Measurements from ENCODE around the gene SLC35A2.
A peak's percentile ranks its signal among the peaks of the same experiment; 100 is the strongest.

SLC35A2 gene

GRCh38 chrX:48927123-48927522, 15.7 kb upstream of the SLC35A2 start:
- FAIRE-seq: no peak

GRCh38 chrX:48924270-48924669, 12.8 kb upstream of the SLC35A2 start:
- no peak for FAIRE-seq

- FAIRE-seq: no peak
Measured at GRCh38 chrX:48923771-48924170, 12.3 kb upstream of the SLC35A2 start.

GRCh38 chrX:48920718-48921104, 9.3 kb upstream of the SLC35A2 start:
- FAIRE-seq: no peak

- no peak for FAIRE-seq
Measured at GRCh38 chrX:48919947-48920717, 8.7 kb upstream of the SLC35A2 start.

GRCh38 chrX:48919360-48919841, 8.0 kb upstream of the SLC35A2 start:
- FAIRE-seq: no peak

GRCh38 chrX:48918643-48919340, 7.3 kb upstream of the SLC35A2 start, which contains the start of gene PIM2:
TSS of gene PIM2 (minus strand) at chrX:48919024. CDS start at chrX:48918834, 190 bp downstream.
- FAIRE-seq: no peak

GRCh38 chrX:48918301-48918642, 6.8 kb upstream of the SLC35A2 start:
- FAIRE-seq: no peak

- FAIRE-seq: peak; percentile 79
Measured at GRCh38 chrX:48917139-48918001, 5.9 kb upstream of the SLC35A2 start.

- no peak for FAIRE-seq
Measured at GRCh38 chrX:48914593-48915493, 3.4 kb upstream of the SLC35A2 start.

- no peak for FAIRE-seq
Measured at GRCh38 chrX:48913605-48914366, 2.3 kb upstream of the SLC35A2 start.

- FAIRE-seq: no peak
Measured at GRCh38 chrX:48910926-48911411, 477 bp downstream of the SLC35A2 start.

- no peak for FAIRE-seq
Measured at GRCh38 chrX:48909703-48910294, 1.6 kb downstream of the SLC35A2 start.

- no peak for FAIRE-seq
Measured at GRCh38 chrX:48908600-48908999, 2.8 kb downstream of the SLC35A2 start.

- FAIRE-seq: no peak
Measured at GRCh38 chrX:48905090-48905790, 6.2 kb downstream of the SLC35A2 start.

- FAIRE-seq: no peak
Measured at GRCh38 chrX:48904626-48905025, 6.8 kb downstream of the SLC35A2 start.

GRCh38 chrX:48904180-48904579, 7.3 kb downstream of the SLC35A2 start:
- no peak for FAIRE-seq

GRCh38 chrX:48903290-48903689, 8.2 kb downstream of the SLC35A2 start:
- no peak for FAIRE-seq

GRCh38 chrX:48902776-48903175, 8.7 kb downstream of the SLC35A2 start:
- FAIRE-seq: no peak

GRCh38 chrX:48902135-48902534, 9.3 kb downstream of the SLC35A2 start:
- FAIRE-seq: no peak
